K562 (cell line): ENCODE data around the gene OR4D9. TPM values are rescaled to one million over a fixed set of nuclear protein-coding genes. Genes with fewer than 3 reads are reported as not detected.
A peak's percentile ranks its signal among the peaks of the same experiment; 100 is the strongest.

Experiments used
- ARHGAP35 ChIP-seq: fragments of 450-650 bp; IDR thresholded peaks from 2 replicates; pipeline ENCODE4 v1.6.1; 2018; ENCODE audit not compliant: partially characterized antibody
- HDAC1 ChIP-seq, 2 experiments: fragments of 450-650 bp; IDR thresholded peaks; 2 replicates each; pipeline ENCODE4 v1.6.1; 2016 to 2017; ENCODE audit warnings: inconsistent platforms in 1 of 2, mild to moderate bottlenecking in 1 of 2, moderate library complexity in 1 of 2
- RCOR1 ChIP-seq, 2 experiments: IDR thresholded peaks; 2 replicates each; pipeline ENCODE4 v1.6.1; 2012; ENCODE audit warnings: low read depth in 2 of 2, low read length in 2 of 2, borderline replicate concordance in 1 of 2, improper control_type of control experiment in 1 of 2
- RHOXF2B ChIP-seq: fragments of 250-450 bp; sonication (Bioruptor Pico); conservative IDR thresholded peaks from 2 replicates; pipeline ENCODE4 v1.5.1; 2021
- SMARCA5 ChIP-seq: fragments of 450-650 bp; IDR thresholded peaks from 2 replicates; pipeline ENCODE4 v1.6.1; 2016
- TSC22D4 ChIP-seq: fragments of 450-650 bp; IDR thresholded peaks from 2 replicates; pipeline ENCODE4 v1.6.1; 2016; ENCODE audit warnings: missing genetic modification characterization, missing biosample characterization, control low read depth
- polyA plus RNA-seq, 8 experiments: library from polyadenylated mRNA; depleted of rRNA in 4 of 8; stranded (reverse) in 5 of 8; unstranded in 3 of 8; fragments of >200 nt; fragmentation: Nextera tagmentation in 2 of 8; fragmentation: Illumina TruSeq in 1 of 8; extraction: Ambion mirVana in 2 of 8; extraction: Trizol in 1 of 8; gene quantifications; 2 replicates each; pipeline versions ENCODE4 v1.2.1 to v1.2.3, GENCODE V29; 2011 to 2014; ENCODE audit warnings: inconsistent platforms in 1 of 8, missing spikeins in 1 of 8
- total RNA-seq, 7 experiments: library from RNA; depleted of rRNA in 6 of 7; stranded (reverse); fragments of >200 nt in 6 of 7; fragmentation: Illumina TruSeq in 2 of 7; extraction: Trizol in 2 of 7; gene quantifications; 2 replicates each; pipeline versions ENCODE4 v1.2.1 to v1.2.3, GENCODE V29; 2011 to 2021; ENCODE audit warnings: low replicate concordance in 1 of 7
- TF ChIP-seq, protein P1 (sequence below): fragments of 450-650 bp; IDR thresholded peaks from 2 replicates; pipeline ENCODE4 v1.6.1; 2016; ENCODE audit warnings: borderline replicate concordance
- TF ChIP-seq, protein P2 (sequence below): fragments of 250-450 bp; sonication (Bioruptor Pico); IDR thresholded peaks from 2 replicates; pipeline ENCODE4 v1.8.0; 2021; ENCODE audit warnings: borderline replicate concordance, mild to moderate bottlenecking, moderate library complexity; ENCODE audit not compliant: poor library complexity, severe bottlenecking
- TF ChIP-seq, protein P3 (sequence below): fragments of 450-650 bp; IDR thresholded peaks from 2 replicates; pipeline ENCODE4 v1.6.1; 2016; ENCODE audit warnings: mild to moderate bottlenecking, moderate library complexity
- TF ChIP-seq, protein P4 (sequence below), 3 experiments: fragments of 200-800 bp in 1 of 3; sonication (Bioruptor generic) in 1 of 3; sonication (generic) in 1 of 3; formaldehyde crosslinking in 1 of 3; IDR thresholded peaks; 2 replicates each; pipeline versions ENCODE4 v1.6.1 to v1.8.0; 2016 to 2022; ENCODE audit warnings: mild to moderate bottlenecking in 2 of 3, missing compliant biosample characterization in 2 of 3, missing genetic modification characterization in 2 of 3, missing genetic modification reagents in 1 of 3

The OR4D9 gene
- total and polyA plus RNA-seq, 9 of the 15 experiments (the other 6 are each of a cell fraction or from before 2014, with no cell fraction given) = not detected

DNA sequence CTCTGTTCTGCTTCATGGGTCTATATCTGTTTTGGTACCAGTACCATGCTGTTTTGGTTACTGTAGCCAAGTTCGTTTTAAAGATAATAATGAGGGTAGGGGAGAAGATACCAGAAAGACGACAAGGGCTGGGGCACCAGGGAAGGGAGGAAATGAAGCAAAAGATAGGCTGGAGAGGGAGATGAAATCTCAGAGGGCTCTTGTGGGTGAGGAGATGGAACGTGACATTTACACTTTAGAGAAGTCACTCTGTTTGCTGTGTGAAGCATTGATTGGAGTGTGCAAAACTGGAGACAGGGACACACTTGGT is 33.5 kb downstream of the OR4D9 start (continued):
- TF ChIP-seq, protein P1, sequence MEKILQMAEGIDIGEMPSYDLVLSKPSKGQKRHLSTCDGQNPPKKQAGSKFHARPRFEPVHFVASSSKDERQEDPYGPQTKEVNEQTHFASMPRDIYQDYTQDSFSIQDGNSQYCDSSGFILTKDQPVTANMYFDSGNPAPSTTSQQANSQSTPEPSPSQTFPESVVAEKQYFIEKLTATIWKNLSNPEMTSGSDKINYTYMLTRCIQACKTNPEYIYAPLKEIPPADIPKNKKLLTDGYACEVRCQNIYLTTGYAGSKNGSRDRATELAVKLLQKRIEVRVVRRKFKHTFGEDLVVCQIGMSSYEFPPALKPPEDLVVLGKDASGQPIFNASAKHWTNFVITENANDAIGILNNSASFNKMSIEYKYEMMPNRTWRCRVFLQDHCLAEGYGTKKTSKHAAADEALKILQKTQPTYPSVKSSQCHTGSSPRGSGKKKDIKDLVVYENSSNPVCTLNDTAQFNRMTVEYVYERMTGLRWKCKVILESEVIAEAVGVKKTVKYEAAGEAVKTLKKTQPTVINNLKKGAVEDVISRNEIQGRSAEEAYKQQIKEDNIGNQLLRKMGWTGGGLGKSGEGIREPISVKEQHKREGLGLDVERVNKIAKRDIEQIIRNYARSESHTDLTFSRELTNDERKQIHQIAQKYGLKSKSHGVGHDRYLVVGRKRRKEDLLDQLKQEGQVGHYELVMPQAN = 0 out of 2 replicates have a peak, but pooled peaks have one; percentile 18
- TF ChIP-seq RHOXF2B = no peak
- peak in 1 of 2 experiments; percentile 75; a peak in 2 of 4 replicates for TF ChIP-seq HDAC1 (IDR thresholded peaks at IDR 0.05)
- peak in 1 of 2 experiments; percentile 74; a peak in 1 of 4 replicates for TF ChIP-seq RCOR1 (IDR thresholded peaks at IDR 0.05; ENCODE audit: borderline replicate concordance in 1 of 2, low read depth in 2 of 2, low read length in 2 of 2)
- peak; percentile 41 for TF ChIP-seq ARHGAP35
- TF ChIP-seq, protein P2, sequence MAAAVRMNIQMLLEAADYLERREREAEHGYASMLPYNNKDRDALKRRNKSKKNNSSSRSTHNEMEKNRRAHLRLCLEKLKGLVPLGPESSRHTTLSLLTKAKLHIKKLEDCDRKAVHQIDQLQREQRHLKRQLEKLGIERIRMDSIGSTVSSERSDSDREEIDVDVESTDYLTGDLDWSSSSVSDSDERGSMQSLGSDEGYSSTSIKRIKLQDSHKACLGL (CRISPR knock-in tag) = no peak
- TF ChIP-seq SMARCA5 = peak; percentile 36; the same call in 1 of the 2 replicates
- no peak for TF ChIP-seq TSC22D4 (tag)
- TF ChIP-seq, protein P3, sequence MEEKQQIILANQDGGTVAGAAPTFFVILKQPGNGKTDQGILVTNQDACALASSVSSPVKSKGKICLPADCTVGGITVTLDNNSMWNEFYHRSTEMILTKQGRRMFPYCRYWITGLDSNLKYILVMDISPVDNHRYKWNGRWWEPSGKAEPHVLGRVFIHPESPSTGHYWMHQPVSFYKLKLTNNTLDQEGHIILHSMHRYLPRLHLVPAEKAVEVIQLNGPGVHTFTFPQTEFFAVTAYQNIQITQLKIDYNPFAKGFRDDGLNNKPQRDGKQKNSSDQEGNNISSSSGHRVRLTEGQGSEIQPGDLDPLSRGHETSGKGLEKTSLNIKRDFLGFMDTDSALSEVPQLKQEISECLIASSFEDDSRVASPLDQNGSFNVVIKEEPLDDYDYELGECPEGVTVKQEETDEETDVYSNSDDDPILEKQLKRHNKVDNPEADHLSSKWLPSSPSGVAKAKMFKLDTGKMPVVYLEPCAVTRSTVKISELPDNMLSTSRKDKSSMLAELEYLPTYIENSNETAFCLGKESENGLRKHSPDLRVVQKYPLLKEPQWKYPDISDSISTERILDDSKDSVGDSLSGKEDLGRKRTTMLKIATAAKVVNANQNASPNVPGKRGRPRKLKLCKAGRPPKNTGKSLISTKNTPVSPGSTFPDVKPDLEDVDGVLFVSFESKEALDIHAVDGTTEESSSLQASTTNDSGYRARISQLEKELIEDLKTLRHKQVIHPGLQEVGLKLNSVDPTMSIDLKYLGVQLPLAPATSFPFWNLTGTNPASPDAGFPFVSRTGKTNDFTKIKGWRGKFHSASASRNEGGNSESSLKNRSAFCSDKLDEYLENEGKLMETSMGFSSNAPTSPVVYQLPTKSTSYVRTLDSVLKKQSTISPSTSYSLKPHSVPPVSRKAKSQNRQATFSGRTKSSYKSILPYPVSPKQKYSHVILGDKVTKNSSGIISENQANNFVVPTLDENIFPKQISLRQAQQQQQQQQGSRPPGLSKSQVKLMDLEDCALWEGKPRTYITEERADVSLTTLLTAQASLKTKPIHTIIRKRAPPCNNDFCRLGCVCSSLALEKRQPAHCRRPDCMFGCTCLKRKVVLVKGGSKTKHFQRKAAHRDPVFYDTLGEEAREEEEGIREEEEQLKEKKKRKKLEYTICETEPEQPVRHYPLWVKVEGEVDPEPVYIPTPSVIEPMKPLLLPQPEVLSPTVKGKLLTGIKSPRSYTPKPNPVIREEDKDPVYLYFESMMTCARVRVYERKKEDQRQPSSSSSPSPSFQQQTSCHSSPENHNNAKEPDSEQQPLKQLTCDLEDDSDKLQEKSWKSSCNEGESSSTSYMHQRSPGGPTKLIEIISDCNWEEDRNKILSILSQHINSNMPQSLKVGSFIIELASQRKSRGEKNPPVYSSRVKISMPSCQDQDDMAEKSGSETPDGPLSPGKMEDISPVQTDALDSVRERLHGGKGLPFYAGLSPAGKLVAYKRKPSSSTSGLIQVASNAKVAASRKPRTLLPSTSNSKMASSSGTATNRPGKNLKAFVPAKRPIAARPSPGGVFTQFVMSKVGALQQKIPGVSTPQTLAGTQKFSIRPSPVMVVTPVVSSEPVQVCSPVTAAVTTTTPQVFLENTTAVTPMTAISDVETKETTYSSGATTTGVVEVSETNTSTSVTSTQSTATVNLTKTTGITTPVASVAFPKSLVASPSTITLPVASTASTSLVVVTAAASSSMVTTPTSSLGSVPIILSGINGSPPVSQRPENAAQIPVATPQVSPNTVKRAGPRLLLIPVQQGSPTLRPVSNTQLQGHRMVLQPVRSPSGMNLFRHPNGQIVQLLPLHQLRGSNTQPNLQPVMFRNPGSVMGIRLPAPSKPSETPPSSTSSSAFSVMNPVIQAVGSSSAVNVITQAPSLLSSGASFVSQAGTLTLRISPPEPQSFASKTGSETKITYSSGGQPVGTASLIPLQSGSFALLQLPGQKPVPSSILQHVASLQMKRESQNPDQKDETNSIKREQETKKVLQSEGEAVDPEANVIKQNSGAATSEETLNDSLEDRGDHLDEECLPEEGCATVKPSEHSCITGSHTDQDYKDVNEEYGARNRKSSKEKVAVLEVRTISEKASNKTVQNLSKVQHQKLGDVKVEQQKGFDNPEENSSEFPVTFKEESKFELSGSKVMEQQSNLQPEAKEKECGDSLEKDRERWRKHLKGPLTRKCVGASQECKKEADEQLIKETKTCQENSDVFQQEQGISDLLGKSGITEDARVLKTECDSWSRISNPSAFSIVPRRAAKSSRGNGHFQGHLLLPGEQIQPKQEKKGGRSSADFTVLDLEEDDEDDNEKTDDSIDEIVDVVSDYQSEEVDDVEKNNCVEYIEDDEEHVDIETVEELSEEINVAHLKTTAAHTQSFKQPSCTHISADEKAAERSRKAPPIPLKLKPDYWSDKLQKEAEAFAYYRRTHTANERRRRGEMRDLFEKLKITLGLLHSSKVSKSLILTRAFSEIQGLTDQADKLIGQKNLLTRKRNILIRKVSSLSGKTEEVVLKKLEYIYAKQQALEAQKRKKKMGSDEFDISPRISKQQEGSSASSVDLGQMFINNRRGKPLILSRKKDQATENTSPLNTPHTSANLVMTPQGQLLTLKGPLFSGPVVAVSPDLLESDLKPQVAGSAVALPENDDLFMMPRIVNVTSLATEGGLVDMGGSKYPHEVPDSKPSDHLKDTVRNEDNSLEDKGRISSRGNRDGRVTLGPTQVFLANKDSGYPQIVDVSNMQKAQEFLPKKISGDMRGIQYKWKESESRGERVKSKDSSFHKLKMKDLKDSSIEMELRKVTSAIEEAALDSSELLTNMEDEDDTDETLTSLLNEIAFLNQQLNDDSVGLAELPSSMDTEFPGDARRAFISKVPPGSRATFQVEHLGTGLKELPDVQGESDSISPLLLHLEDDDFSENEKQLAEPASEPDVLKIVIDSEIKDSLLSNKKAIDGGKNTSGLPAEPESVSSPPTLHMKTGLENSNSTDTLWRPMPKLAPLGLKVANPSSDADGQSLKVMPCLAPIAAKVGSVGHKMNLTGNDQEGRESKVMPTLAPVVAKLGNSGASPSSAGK = 0 out of 2 replicates have a peak, but pooled peaks have one; percentile 4
- TF ChIP-seq, protein P4, sequence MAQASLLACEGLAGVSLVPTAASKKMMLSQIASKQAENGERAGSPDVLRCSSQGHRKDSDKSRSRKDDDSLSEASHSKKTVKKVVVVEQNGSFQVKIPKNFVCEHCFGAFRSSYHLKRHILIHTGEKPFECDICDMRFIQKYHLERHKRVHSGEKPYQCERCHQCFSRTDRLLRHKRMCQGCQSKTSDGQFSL (CRISPR knock-in tag; IDR thresholded peaks at IDR 0.05) = no peak
- TF ChIP-seq, protein P4 (tag; IDR thresholded peaks at IDR 0.05) = no peak
